GM10248 (cell line): ENCODE data around the gene AIG1.

Experiments
- CTCF ChIA-PET: fragments of 300-600 bp; sonication (Branson Sonifier 250); formaldehyde crosslinking; extraction: SDS; loops from one replicate; lab custom pipeline; 2021; ENCODE audit warnings: antibody characterized with exemption; lab: Yijun Ruan, JAX
- POLR2A ChIA-PET: fragments of 350-650 bp; sonication (Branson Sonifier 250); formaldehyde crosslinking; extraction: SDS; loops from one replicate; lab custom pipeline; 2020; ENCODE audit warnings: antibody characterized with exemption; lab: Yijun Ruan, JAX
- DNase-seq: peaks from one replicate; pipeline ENCODE4 v3.0.0; 2012; ENCODE audit errors: extremely low spot score
- TF ChIP-seq, protein P1 (sequence below): IDR thresholded peaks from 2 replicates; pipeline ENCODE4 v1.5.1; 2012; ENCODE audit warnings: mild to moderate bottlenecking, low read depth; ENCODE audit errors: extremely low read depth, missing control alignments, control extremely low read depth

AIG1 gene

GRCh38 chr6:143098054-143098671 lies 37.5 kb downstream of the AIG1 start:
- CTCF ChIA-PET: interaction anchor here (1.2 to 3.8 kb wide), 4 partner anchors 11 to 134 kb away, joined by 3 to 13 read pairs (median 4); no protein-coding TSS in a partner anchor
- peak; percentile 26 for DNase-seq
- POLR2A ChIA-PET: no interaction called here
- TF ChIP-seq, protein P1, sequence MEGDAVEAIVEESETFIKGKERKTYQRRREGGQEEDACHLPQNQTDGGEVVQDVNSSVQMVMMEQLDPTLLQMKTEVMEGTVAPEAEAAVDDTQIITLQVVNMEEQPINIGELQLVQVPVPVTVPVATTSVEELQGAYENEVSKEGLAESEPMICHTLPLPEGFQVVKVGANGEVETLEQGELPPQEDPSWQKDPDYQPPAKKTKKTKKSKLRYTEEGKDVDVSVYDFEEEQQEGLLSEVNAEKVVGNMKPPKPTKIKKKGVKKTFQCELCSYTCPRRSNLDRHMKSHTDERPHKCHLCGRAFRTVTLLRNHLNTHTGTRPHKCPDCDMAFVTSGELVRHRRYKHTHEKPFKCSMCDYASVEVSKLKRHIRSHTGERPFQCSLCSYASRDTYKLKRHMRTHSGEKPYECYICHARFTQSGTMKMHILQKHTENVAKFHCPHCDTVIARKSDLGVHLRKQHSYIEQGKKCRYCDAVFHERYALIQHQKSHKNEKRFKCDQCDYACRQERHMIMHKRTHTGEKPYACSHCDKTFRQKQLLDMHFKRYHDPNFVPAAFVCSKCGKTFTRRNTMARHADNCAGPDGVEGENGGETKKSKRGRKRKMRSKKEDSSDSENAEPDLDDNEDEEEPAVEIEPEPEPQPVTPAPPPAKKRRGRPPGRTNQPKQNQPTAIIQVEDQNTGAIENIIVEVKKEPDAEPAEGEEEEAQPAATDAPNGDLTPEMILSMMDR: no peak

DNA sequence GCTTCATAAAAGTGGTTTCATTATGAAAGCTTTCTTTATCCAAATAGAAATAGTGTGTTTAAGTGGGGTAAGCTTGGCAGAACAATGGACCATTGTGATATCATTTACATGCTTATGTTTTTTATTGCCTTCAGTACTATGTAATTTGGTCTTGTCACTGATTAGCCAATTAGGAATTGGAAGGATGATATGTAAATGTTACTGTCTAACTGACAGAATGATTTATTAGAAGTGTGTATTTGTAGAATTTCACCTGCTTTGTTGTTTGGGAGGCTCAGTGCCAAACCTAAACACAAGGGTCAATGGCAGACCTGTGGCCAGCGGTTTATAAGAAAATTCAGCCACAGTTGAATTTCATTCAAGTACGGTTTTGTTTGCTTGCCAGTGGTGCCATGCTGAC lies 39.0 kb downstream of the AIG1 start:
- TF ChIP-seq, protein P1: no peak
- ChIA-PET CTCF (interaction anchor here (3.8 kb wide), 1 partner anchor 10 kb away, joined by 13 read pairs; no protein-coding TSS in a partner anchor), POLR2A (no interaction called here)
- DNase-seq: no peak

DNA sequence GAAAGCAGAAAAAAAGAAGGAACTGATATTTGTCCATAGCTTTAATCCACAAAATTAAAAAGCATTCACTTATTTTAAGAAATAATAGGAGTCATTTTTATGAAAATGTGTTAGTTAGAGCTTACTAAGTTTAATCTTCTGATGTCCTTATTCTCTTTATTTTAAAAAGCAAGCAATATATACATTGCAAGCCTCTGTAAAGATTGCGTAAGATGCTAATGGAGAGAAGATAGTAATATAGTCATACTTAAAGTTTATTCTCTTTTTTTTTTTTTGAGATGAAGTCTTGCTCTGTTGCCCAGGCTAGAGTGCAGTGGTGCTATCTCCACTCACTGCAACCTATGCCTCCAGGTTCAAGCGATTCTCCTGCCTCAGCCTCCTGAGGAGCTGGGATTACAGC lies 39.7 kb downstream of the AIG1 start:
- ChIA-PET CTCF (interaction anchor here (3.8 kb wide), 1 partner anchor 9 kb away, joined by 13 read pairs; no protein-coding TSS in a partner anchor), POLR2A (no interaction called here)
- DNase-seq: no peak
- TF ChIP-seq, protein P1: no peak

DNA sequence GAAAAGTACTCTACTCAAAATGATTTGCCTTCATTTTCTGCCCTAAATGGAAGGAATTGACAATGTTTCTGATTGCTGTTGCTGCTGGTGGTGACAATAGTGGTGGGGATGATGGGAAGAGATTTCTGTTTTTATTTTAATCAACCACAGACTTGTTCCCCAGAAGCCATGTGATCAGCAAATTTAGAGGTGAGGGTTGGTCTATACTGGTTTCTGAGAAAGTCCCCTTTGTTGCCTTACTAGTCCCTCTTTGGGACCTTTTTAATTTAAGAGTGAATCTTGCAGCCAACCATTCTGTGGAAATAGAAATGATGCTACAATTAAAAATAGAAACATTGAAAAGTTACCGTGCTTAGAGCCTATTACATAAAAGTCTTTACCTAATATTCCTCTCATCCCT lies 43.2 kb downstream of the AIG1 start:
- ChIA-PET CTCF (interaction anchor here (1.3 kb wide), 1 partner anchor 9 kb away, joined by 3 read pairs; no protein-coding TSS in a partner anchor), POLR2A (no interaction called here)
- no peak for DNase-seq
- TF ChIP-seq, protein P1: no peak

DNA sequence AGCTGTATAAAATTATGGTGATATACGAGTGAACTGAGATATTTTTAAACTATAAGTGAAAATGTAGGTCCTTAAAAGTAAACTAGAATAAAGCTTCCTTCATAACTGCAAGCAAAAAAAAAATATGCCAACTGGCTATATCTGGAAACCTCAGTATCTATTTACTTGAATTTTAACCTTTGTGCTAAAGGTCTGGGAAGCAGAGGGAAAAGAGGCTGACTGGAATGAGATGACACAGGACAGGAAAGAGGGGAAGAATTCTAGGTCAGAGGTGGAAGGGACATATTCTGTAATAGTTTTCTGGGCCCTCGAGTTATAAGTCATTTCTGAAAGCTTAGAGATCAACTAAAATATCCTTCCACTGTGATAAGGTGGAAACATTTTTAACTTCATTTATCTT lies 46.8 kb downstream of the AIG1 start:
- ChIA-PET CTCF (interaction anchor here (0.8 kb wide), 1 partner anchor 30 kb away, joined by 3 read pairs; no protein-coding TSS in a partner anchor), POLR2A (no interaction called here)
- DNase-seq: no peak
- TF ChIP-seq, protein P1: no peak

- CTCF ChIA-PET: interaction anchor here (0.8 to 1.1 kb wide), 3 partner anchors 9 to 284 kb away, joined by 3 to 6 read pairs (median 3); no protein-coding TSS in a partner anchor
- POLR2A ChIA-PET: no interaction called here
- TF ChIP-seq, protein P1: no peak
- no peak for DNase-seq
Measured at GRCh38 chr6:143107911-143108761, 47.4 kb downstream of the AIG1 start.
